K562 (cell line): ENCODE measurements around the gene AGK.

ENCODE experiments used
- FOXK2 ChIP-seq, 2 experiments: fragments of 450-650 bp; IDR thresholded peaks in 1 of 2; conservative IDR thresholded peaks in 1 of 2; 2 replicates each; pipeline ENCODE4 v1.6.1; 2016; ENCODE audit warnings: low read depth in 2 of 2, mild to moderate bottlenecking in 1 of 2
- SIN3A ChIP-seq, 2 experiments: fragments of 150-350 bp in 1 of 2; IDR thresholded peaks; 2 replicates each; pipeline ENCODE4 v1.6.1; 2011 to 2016; ENCODE audit warnings: borderline replicate concordance in 2 of 2, low read depth in 2 of 2, low read length in 2 of 2, mild to moderate bottlenecking in 2 of 2, moderate library complexity in 2 of 2; ENCODE audit not compliant: control insufficient read depth in 1 of 2
- SRF ChIP-seq, 2 experiments: fragments of 250-450, 450-650 bp in 1 of 2; sonication (Bioruptor Pico) in 1 of 2; sonication (generic) in 1 of 2; formaldehyde crosslinking; IDR thresholded peaks; 2 replicates each; pipeline versions ENCODE4 v1.5.0 to v1.5.1; 2020 to 2022; ENCODE audit warnings: mild to moderate bottlenecking in 1 of 2, missing genetic modification reagents in 1 of 2
- TEAD4 ChIP-seq, 2 experiments: sonication (generic) in 1 of 2; formaldehyde crosslinking in 1 of 2; IDR thresholded peaks; 2 replicates each; pipeline versions ENCODE4 v1.6.1 to v1.8.0; 2012 to 2022; ENCODE audit warnings: borderline replicate concordance in 1 of 2, inconsistent platforms in 1 of 2, low read length in 1 of 2, mild to moderate bottlenecking in 1 of 2, missing genetic modification reagents in 1 of 2
- TF ChIP-seq, protein P1 (sequence below): sonication (generic); formaldehyde crosslinking; IDR thresholded peaks from 2 replicates; pipeline ENCODE4 v1.8.1; 2023; ENCODE audit warnings: mild to moderate bottlenecking, missing genetic modification reagents
- TF ChIP-seq, protein P2 (sequence below): sonication (generic); formaldehyde crosslinking; IDR thresholded peaks from 2 replicates; pipeline ENCODE4 v1.4.0; 2020; ENCODE audit warnings: mild to moderate bottlenecking, missing genetic modification reagents

DNA sequence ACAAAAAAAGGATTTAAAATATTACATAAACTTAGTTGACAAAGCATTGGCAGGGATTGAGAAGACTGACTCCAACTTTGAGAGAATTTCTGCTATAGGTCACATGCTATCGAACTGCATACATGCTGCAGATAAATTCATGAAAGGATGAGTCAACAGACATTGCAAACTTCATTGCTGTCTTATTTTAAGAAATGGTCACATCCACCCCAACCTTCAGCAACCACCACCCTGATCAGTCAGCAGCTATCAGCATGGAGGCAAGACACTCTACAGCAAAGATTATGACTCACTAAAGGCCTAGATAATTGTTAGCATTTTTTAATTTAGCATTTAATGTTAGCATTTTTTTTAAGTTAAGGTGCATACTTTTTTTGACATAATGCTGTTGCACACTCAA is 73.6 kb downstream of the AGK start:
- no peak for TF ChIP-seq FOXK2 (conservative IDR thresholded peaks at IDR 0.05 in 1 of 2, IDR thresholded peaks at IDR 0.05 in 1 of 2; ENCODE audit: low read depth in 2 of 2)
- TF ChIP-seq SRF (CRISPR knock-in tag; IDR thresholded peaks at IDR 0.05), result no peak
- TF ChIP-seq, protein P1, sequence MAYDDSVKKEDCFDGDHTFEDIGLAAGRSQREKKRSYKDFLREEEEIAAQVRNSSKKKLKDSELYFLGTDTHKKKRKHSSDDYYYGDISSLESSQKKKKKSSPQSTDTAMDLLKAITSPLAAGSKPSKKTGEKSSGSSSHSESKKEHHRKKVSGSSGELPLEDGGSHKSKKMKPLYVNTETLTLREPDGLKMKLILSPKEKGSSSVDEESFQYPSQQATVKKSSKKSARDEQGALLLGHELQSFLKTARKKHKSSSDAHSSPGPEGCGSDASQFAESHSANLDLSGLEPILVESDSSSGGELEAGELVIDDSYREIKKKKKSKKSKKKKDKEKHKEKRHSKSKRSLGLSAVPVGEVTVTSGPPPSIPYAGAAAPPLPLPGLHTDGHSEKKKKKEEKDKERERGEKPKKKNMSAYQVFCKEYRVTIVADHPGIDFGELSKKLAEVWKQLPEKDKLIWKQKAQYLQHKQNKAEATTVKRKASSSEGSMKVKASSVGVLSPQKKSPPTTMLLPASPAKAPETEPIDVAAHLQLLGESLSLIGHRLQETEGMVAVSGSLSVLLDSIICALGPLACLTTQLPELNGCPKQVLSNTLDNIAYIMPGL (CRISPR knock-in tag), result no peak
- no peak for TF ChIP-seq TEAD4 (IDR thresholded peaks at IDR 0.05; ENCODE audit: low read length)
- no peak for TF ChIP-seq TEAD4 (CRISPR knock-in tag; IDR thresholded peaks at IDR 0.05; ENCODE audit: borderline replicate concordance)
- TF ChIP-seq, protein P2, sequence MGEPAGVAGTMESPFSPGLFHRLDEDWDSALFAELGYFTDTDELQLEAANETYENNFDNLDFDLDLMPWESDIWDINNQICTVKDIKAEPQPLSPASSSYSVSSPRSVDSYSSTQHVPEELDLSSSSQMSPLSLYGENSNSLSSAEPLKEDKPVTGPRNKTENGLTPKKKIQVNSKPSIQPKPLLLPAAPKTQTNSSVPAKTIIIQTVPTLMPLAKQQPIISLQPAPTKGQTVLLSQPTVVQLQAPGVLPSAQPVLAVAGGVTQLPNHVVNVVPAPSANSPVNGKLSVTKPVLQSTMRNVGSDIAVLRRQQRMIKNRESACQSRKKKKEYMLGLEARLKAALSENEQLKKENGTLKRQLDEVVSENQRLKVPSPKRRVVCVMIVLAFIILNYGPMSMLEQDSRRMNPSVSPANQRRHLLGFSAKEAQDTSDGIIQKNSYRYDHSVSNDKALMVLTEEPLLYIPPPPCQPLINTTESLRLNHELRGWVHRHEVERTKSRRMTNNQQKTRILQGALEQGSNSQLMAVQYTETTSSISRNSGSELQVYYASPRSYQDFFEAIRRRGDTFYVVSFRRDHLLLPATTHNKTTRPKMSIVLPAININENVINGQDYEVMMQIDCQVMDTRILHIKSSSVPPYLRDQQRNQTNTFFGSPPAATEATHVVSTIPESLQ, result no peak
- TF ChIP-seq SIN3A (IDR thresholded peaks at IDR 0.05; ENCODE audit: borderline replicate concordance in 2 of 2, control insufficient read depth in 1 of 2, low read depth in 2 of 2, low read length in 2 of 2), result no peak
